NT2/D1 (cell line): ENCODE measurements around the gene PSMC2.

Source experiments
- DNase-seq: peaks from one replicate; pipeline ENCODE4 v3.0.0-alpha.2; 2011; ENCODE audit warnings: low read depth, low spot score
- H3K27me3 ChIP-seq: 2 replicates; pipeline ENCODE4 v1.6.0; 2011; ENCODE audit warnings: mild to moderate bottlenecking; ENCODE audit not compliant: insufficient read length, insufficient read depth
- H3K36me3 ChIP-seq: 2 replicates; pipeline ENCODE4 v1.6.1; 2011; ENCODE audit warnings: mild to moderate bottlenecking, low read length, mixed read lengths; ENCODE audit not compliant: insufficient read depth, insufficient read length
- H3K4me1 ChIP-seq: 2 replicates; pipeline ENCODE4 v1.5.1; 2011; ENCODE audit not compliant: insufficient read depth, insufficient read length
- H3K4me3 ChIP-seq: 2 replicates; pipeline ENCODE4 v1.5.1; 2011; ENCODE audit warnings: low read depth; ENCODE audit not compliant: insufficient read length
- H3K9ac ChIP-seq: 2 replicates; pipeline ENCODE4 v1.6.0; 2011; ENCODE audit warnings: low read depth; ENCODE audit not compliant: insufficient read length
- H3K9me3 ChIP-seq: 2 replicates; pipeline ENCODE4 v1.5.1; 2011; ENCODE audit warnings: mild to moderate bottlenecking, low read length; ENCODE audit not compliant: insufficient read depth
- SUZ12 ChIP-seq: IDR thresholded peaks from 2 replicates; pipeline ENCODE4 v1.6.1; 2011; ENCODE audit not compliant: insufficient read length, insufficient read depth; ENCODE audit errors: extremely low read depth
- YY1 ChIP-seq: IDR thresholded peaks from 2 replicates; pipeline ENCODE4 v1.6.1; 2011; ENCODE audit not compliant: insufficient read length, insufficient read depth
- ZNF274 ChIP-seq: IDR thresholded peaks from 2 replicates; pipeline ENCODE4 v1.6.1; 2011; ENCODE audit warnings: mild to moderate bottlenecking, low read depth, low read length

PSMC2 gene

GRCh38 chr7:103317009-103317408 is 30.4 kb upstream of the PSMC2 start:
- Histone ChIP-seq H3K9me3 (no peaks in the 10 kb centered on the region), H3K4me1 (no peaks in the 10 kb centered on the region), H3K4me3 (no peak overlapping the region), H3K27me3 (no peaks in the 10 kb centered on the region), H3K9ac (no peak overlapping the region), H3K36me3 (peaks cover 78% of the 10 kb centered on the region)
- no peak for DNase-seq
- TF ChIP-seq ZNF274: no peak
- no peak for TF ChIP-seq YY1
- TF ChIP-seq SUZ12: no peak

- Histone ChIP-seq H3K4me1 (no peaks in the 10 kb centered on the region), H3K36me3 (peaks cover 63% of the 10 kb centered on the region), H3K9me3 (no peaks in the 10 kb centered on the region), H3K9ac (no peak overlapping the region), H3K27me3 (no peaks in the 10 kb centered on the region), H3K4me3 (no peak overlapping the region)
- DNase-seq: no peak
- TF ChIP-seq ZNF274: no peak
- no peak for TF ChIP-seq SUZ12
- no peak for TF ChIP-seq YY1
Observed at GRCh38 chr7:103325744-103326143, 21.7 kb upstream of the PSMC2 start.

GRCh38 chr7:103336761-103337160 is 10.7 kb upstream of the PSMC2 start:
- peaks cover 57% of the 10 kb centered on the region for H3K36me3 ChIP-seq
- no peak overlapping the region for H3K9ac ChIP-seq
- H3K4me3 ChIP-seq: no peak overlapping the region
- TF ChIP-seq ZNF274 (no peak), SUZ12 (no peak), YY1 (no peak)
- H3K4me1 ChIP-seq: no peaks in the 10 kb centered on the region
- no peaks in the 10 kb centered on the region for H3K9me3 ChIP-seq
- no peak for DNase-seq
- no peaks in the 10 kb centered on the region for H3K27me3 ChIP-seq

GRCh38 chr7:103338864-103339263 is 8.6 kb upstream of the PSMC2 start:
- H3K9ac ChIP-seq: no peak overlapping the region
- H3K4me3 ChIP-seq: no peak overlapping the region
- no peaks in the 10 kb centered on the region for H3K9me3 ChIP-seq
- TF ChIP-seq SUZ12 (no peak), ZNF274 (no peak), YY1 (no peak)
- H3K36me3 ChIP-seq: peaks cover 53% of the 10 kb centered on the region
- H3K4me1 ChIP-seq: no peaks in the 10 kb centered on the region
- H3K27me3 ChIP-seq: no peaks in the 10 kb centered on the region
- DNase-seq: no peak

- no peak overlapping the region for H3K9ac ChIP-seq
- H3K9me3 ChIP-seq: no peaks in the 10 kb centered on the region
- no peak for DNase-seq
- H3K27me3 ChIP-seq: no peaks in the 10 kb centered on the region
- H3K4me3 ChIP-seq: no peak overlapping the region
- H3K36me3 ChIP-seq: peaks cover 44% of the 10 kb centered on the region
- no peaks in the 10 kb centered on the region for H3K4me1 ChIP-seq
- TF ChIP-seq SUZ12 (no peak), ZNF274 (no peak), YY1 (no peak)
Observed at GRCh38 chr7:103341466-103341865, 6.0 kb upstream of the PSMC2 start.

GRCh38 chr7:103343332-103343731 is 4.1 kb upstream of the PSMC2 start:
- Histone ChIP-seq H3K27me3 (no peaks in the 10 kb centered on the region), H3K9ac (peak overlapping the region; percentile 97), H3K36me3 (peaks cover 32% of the 10 kb centered on the region), H3K4me1 (no peaks in the 10 kb centered on the region), H3K4me3 (peak overlapping the region; percentile 87), H3K9me3 (no peaks in the 10 kb centered on the region)
- TF ChIP-seq SUZ12: no peak
- no peak for TF ChIP-seq ZNF274
- no peak for TF ChIP-seq YY1
- DNase-seq: no peak

- no peak for TF ChIP-seq ZNF274
- TF ChIP-seq SUZ12: no peak
- no peak for TF ChIP-seq YY1
- no peaks in the 10 kb centered on the region for H3K4me1 ChIP-seq
- H3K4me3 ChIP-seq: peak overlapping the region; percentile 87
- H3K36me3 ChIP-seq: peaks cover 31% of the 10 kb centered on the region
- H3K9ac ChIP-seq: peak overlapping the region; percentile 97
- no peak for DNase-seq
- no peaks in the 10 kb centered on the region for H3K27me3 ChIP-seq
- H3K9me3 ChIP-seq: no peaks in the 10 kb centered on the region
Observed at GRCh38 chr7:103343758-103344452, 3.5 kb upstream of the PSMC2 start.
